RWPE2 (cell line): ENCODE measurements around the gene ZNF430.
A peak's percentile ranks its signal among the peaks of the same experiment; 100 is the strongest.

Experiments
- ATAC-seq: fragments of 200-7000 bp; cut with Tn5 transposase; 3 replicates; pipeline ENCODE4 v1.9.1; 2021; ENCODE audit warnings: low read depth
- DNase-seq: peaks from one replicate; pipeline ENCODE4 v3.0.0-alpha.2; 2020; ENCODE audit warnings: low spot score
- H3K27ac ChIP-seq: fragments of 450-650 bp; 2 replicates; pipeline ENCODE4 v1.5.1; 2017; ENCODE audit warnings: mild to moderate bottlenecking; ENCODE audit not compliant: poor library complexity, severe bottlenecking
- H3K27me3 ChIP-seq: fragments of 250-450 bp; sonication (Bioruptor Pico); 2 replicates; pipeline ENCODE4 v1.5.1; 2021; ENCODE audit warnings: mild to moderate bottlenecking, moderate library complexity; ENCODE audit not compliant: insufficient read depth, poor library complexity, severe bottlenecking
- H3K36me3 ChIP-seq: fragments of 250-450 bp; sonication (Bioruptor Pico); 2 replicates; pipeline ENCODE4 v1.5.1; 2020; ENCODE audit warnings: low read depth, mild to moderate bottlenecking, moderate library complexity
- H3K4me1 ChIP-seq: fragments of 250-450 bp; sonication (Bioruptor Pico); 2 replicates; pipeline ENCODE4 v1.5.1; 2021; ENCODE audit warnings: mild to moderate bottlenecking, moderate library complexity; ENCODE audit not compliant: insufficient read depth, poor library complexity, severe bottlenecking
- H3K4me3 ChIP-seq: fragments of 250-450 bp; sonication (Bioruptor Pico); 2 replicates; pipeline ENCODE4 v1.5.1; 2021; ENCODE audit warnings: mild to moderate bottlenecking, moderate library complexity; ENCODE audit not compliant: severe bottlenecking
- H3K9me3 ChIP-seq: fragments of 250-450 bp; sonication (Bioruptor Pico); 2 replicates; pipeline ENCODE4 v1.5.1; 2021; ENCODE audit warnings: mild to moderate bottlenecking, moderate library complexity; ENCODE audit not compliant: severe bottlenecking
- CTCF ChIP-seq: fragments of 450-650 bp; IDR thresholded peaks from one replicate; pipeline ENCODE4 v1.5.1; 2017; ENCODE audit warnings: mild to moderate bottlenecking, moderate library complexity; ENCODE audit not compliant: poor library complexity, severe bottlenecking

Gene ZNF430

GRCh38 chr19:21023901-21024300, 3.4 kb downstream of the ZNF430 start:
- peaks cover 61% of the 10 kb centered on the region for H3K36me3 ChIP-seq
- peak overlapping the region; percentile 80 for H3K27ac ChIP-seq
- DNase-seq (no peak), ATAC-seq (peak; percentile 24; the same call in 2 of the 3 replicates)
- no peaks in the 10 kb centered on the region for H3K9me3 ChIP-seq
- H3K4me3 ChIP-seq = no peak overlapping the region
- TF ChIP-seq CTCF = no peak
- H3K4me1 ChIP-seq = peaks cover 22% of the 10 kb centered on the region
- H3K27me3 ChIP-seq = no peaks in the 10 kb centered on the region

DNA sequence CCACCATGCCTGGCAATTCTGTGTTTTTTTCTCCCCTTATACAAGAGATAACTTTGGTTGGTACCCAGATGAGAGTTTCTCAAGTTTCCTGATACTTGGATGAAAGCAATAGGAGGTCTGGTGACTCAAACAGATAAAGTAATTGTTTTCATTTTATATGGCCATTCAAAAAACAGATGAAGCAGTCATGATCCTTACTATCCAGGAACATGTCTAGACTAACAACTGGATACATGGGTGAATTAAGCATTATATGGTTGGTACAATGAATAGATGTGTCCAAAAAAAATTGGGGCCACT, 8.5 kb downstream of the ZNF430 start:
- TF ChIP-seq CTCF = no peak
- no peak overlapping the region for H3K27ac ChIP-seq
- H3K4me1 ChIP-seq = peaks cover 5% of the 10 kb centered on the region
- H3K27me3 ChIP-seq = no peaks in the 10 kb centered on the region
- ATAC-seq = no peak
- H3K9me3 ChIP-seq = no peaks in the 10 kb centered on the region
- no peak overlapping the region for H3K4me3 ChIP-seq
- peaks cover 67% of the 10 kb centered on the region for H3K36me3 ChIP-seq
- no peak for DNase-seq

- no peak overlapping the region for H3K27ac ChIP-seq
- peaks cover 12% of the 10 kb centered on the region for H3K9me3 ChIP-seq
- ATAC-seq = no peak
- H3K4me1 ChIP-seq = no peaks in the 10 kb centered on the region
- peaks cover 57% of the 10 kb centered on the region for H3K36me3 ChIP-seq
- TF ChIP-seq CTCF = no peak
- DNase-seq = no peak
- H3K27me3 ChIP-seq = no peaks in the 10 kb centered on the region
- no peak overlapping the region for H3K4me3 ChIP-seq
Measured at GRCh38 chr19:21045028-21045427, 24.6 kb downstream of the ZNF430 start.

DNA sequence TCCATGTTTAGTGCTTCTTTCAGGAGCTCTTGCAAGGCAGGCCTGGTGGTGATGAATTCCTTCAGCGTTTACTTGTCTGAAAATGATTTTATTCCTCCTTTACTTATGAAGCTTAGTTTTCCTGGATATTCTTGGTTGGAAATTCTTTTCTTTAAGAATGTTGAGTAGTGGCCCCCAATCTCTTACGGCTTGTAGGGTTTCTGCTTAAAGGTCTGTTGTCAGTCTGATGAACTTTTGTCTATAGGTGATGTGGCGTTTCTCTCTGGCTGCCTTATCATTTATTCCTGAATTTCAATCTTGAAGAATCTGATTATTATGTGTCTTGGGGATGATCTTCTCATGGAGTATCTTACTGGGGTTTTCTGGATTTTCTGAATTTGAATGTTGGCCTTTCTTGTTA, 26.0 kb downstream of the ZNF430 start:
- no peak for ATAC-seq
- H3K4me3 ChIP-seq = no peak overlapping the region
- no peak for DNase-seq
- no peaks in the 10 kb centered on the region for H3K4me1 ChIP-seq
- TF ChIP-seq CTCF = no peak
- no peaks in the 10 kb centered on the region for H3K27me3 ChIP-seq
- H3K36me3 ChIP-seq = peaks cover 58% of the 10 kb centered on the region
- peaks cover 12% of the 10 kb centered on the region for H3K9me3 ChIP-seq
- H3K27ac ChIP-seq = no peak overlapping the region

DNA sequence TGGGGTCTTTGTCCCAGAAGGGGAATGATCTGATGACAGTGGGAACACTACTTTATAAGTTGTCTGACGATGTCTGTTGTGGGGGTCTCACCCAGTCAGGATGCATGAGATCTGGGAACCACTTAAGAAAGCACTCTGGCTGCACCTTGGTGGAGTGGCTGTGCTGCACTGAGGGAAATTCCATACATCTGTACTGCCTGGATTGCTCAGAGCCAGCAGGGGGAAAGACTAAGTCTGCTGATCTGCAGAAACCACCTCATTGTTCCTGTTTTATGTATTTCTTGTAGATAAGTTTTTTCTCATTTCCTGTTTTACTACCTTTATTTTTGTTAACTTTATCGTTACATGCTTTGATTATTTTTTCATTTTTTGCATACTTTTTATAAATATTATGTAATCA, 27.3 kb downstream of the ZNF430 start:
- DNase-seq (no peak), ATAC-seq (no peak)
- Histone ChIP-seq H3K36me3 (peaks cover 60% of the 10 kb centered on the region), H3K9me3 (peaks cover 12% of the 10 kb centered on the region), H3K27ac (no peak overlapping the region), H3K27me3 (no peaks in the 10 kb centered on the region), H3K4me3 (no peak overlapping the region), H3K4me1 (no peaks in the 10 kb centered on the region)
- TF ChIP-seq CTCF = no peak
